HG02943 (cell line): ENCODE results near the gene VPS35L.
"Not testable (repeated sequence)": the region's sequence is repeated elsewhere in the genome, so short reads cannot be mapped to it uniquely, and the experiment has no call there.

ENCODE experiments used
- ATAC-seq: cut with Tn5 transposase; IDR thresholded peaks from one replicate; pipeline ENCODE4 v1.9.1; 2021; ENCODE audit warnings: mild to moderate bottlenecking, low read depth, moderate library complexity; ENCODE audit not compliant: unreplicated experiment

Gene VPS35L

GRCh38 chr16:19645557-19645981 is 90.1 kb downstream of the VPS35L start:
- no peak for ATAC-seq

- ATAC-seq, result no peak
Observed at GRCh38 chr16:19649980-19650379, 94.5 kb downstream of the VPS35L start.

- ATAC-seq, result no peak
Observed at GRCh38 chr16:19654147-19654546, 98.6 kb downstream of the VPS35L start.

GRCh38 chr16:19655242-19655777 is 99.8 kb downstream of the VPS35L start:
- no peak for ATAC-seq

- no peak for ATAC-seq
Observed at GRCh38 chr16:19657831-19658230, 102.3 kb downstream of the VPS35L start.

- no peak for ATAC-seq
Observed at GRCh38 chr16:19659554-19659953, 104.1 kb downstream of the VPS35L start.

- ATAC-seq, result no peak
Observed at GRCh38 chr16:19660432-19660831, 104.9 kb downstream of the VPS35L start.

- ATAC-seq, result no peak
Observed at GRCh38 chr16:19662351-19662750, 106.8 kb downstream of the VPS35L start.

GRCh38 chr16:19664166-19664565 is 108.7 kb downstream of the VPS35L start:
- no peak for ATAC-seq

GRCh38 chr16:19665313-19665712 is 109.8 kb downstream of the VPS35L start:
- not testable (repeated sequence) for ATAC-seq

- ATAC-seq, result no peak
Observed at GRCh38 chr16:19666477-19666876, 111.0 kb downstream of the VPS35L start.

GRCh38 chr16:19672378-19672777 is 116.9 kb downstream of the VPS35L start:
- no peak for ATAC-seq

GRCh38 chr16:19674485-19674884 is 119.0 kb downstream of the VPS35L start:
- no peak for ATAC-seq

GRCh38 chr16:19677402-19677801 is 121.9 kb downstream of the VPS35L start:
- no peak for ATAC-seq

GRCh38 chr16:19678804-19679203 is 123.3 kb downstream of the VPS35L start:
- ATAC-seq, result no peak

- ATAC-seq, result not testable (repeated sequence)
Observed at GRCh38 chr16:19679281-19679680, 123.8 kb downstream of the VPS35L start.

GRCh38 chr16:19680881-19681340 is 125.4 kb downstream of the VPS35L start:
- ATAC-seq, result no peak

- no peak for ATAC-seq
Observed at GRCh38 chr16:19681637-19682036, 126.1 kb downstream of the VPS35L start.

GRCh38 chr16:19683453-19684236 is 128.1 kb downstream of the VPS35L start:
- no peak for ATAC-seq

GRCh38 chr16:19685176-19685575 is 129.7 kb downstream of the VPS35L start:
- ATAC-seq, result no peak

- no peak for ATAC-seq
Observed at GRCh38 chr16:19687279-19687678, 131.8 kb downstream of the VPS35L start.

GRCh38 chr16:19688396-19689024 is 133.0 kb downstream of the VPS35L start:
- no peak for ATAC-seq
